ENCODE results near the gene TIGD7.

Gene TIGD7

GRCh38 chr16:3254309-3254708 lies 50.9 kb downstream of the TIGD7 start:
- Mint-ChIP-seq H3K27ac (no peak overlapping the region), H3K36me3 (ENCODE audit: low read depth) (no peaks in the 10 kb centered on the region), H3K27me3 (ENCODE audit: low read depth) (peaks cover 18% of the 10 kb centered on the region), H3K9me3 (peaks cover 2% of the 10 kb centered on the region), H3K4me1 (no peaks in the 10 kb centered on the region), H3K4me3 (no peak overlapping the region)
- TF ChIP-seq CTCF (IDR thresholded peaks at IDR 0.05; ENCODE audit: unreplicated experiment in 3 of 3), result no peak

- no peaks in the 10 kb centered on the region for H3K36me3 Mint-ChIP-seq (ENCODE audit: low read depth)
Observed at GRCh38 chr16:3252967-3253366, 52.3 kb downstream of the TIGD7 start.

GRCh38 chr16:3249451-3249850 lies 55.8 kb downstream of the TIGD7 start:
- no peaks in the 10 kb centered on the region for H3K4me1 Mint-ChIP-seq
- H3K36me3 Mint-ChIP-seq (ENCODE audit: low read depth), result no peaks in the 10 kb centered on the region
- no peak overlapping the region for H3K27ac Mint-ChIP-seq
- TF ChIP-seq CTCF (IDR thresholded peaks at IDR 0.05; ENCODE audit: unreplicated experiment in 3 of 3), result no peak
- no peak overlapping the region for H3K4me3 Mint-ChIP-seq
- peaks cover 2% of the 10 kb centered on the region for H3K9me3 Mint-ChIP-seq
- H3K27me3 Mint-ChIP-seq (ENCODE audit: low read depth), result peaks cover 22% of the 10 kb centered on the region

More at GRCh38 chr16:3252967-3253366, 52.3 kb downstream of the TIGD7 start:
- Mint-ChIP-seq H3K27ac (no peak overlapping the region), H3K4me1 (no peaks in the 10 kb centered on the region), H3K9me3 (peaks cover 2% of the 10 kb centered on the region), H3K4me3 (no peak overlapping the region), H3K27me3 (ENCODE audit: low read depth) (peaks cover 10% of the 10 kb centered on the region)
- TF ChIP-seq CTCF (IDR thresholded peaks at IDR 0.05; ENCODE audit: unreplicated experiment in 3 of 3), result no peak

DNA sequence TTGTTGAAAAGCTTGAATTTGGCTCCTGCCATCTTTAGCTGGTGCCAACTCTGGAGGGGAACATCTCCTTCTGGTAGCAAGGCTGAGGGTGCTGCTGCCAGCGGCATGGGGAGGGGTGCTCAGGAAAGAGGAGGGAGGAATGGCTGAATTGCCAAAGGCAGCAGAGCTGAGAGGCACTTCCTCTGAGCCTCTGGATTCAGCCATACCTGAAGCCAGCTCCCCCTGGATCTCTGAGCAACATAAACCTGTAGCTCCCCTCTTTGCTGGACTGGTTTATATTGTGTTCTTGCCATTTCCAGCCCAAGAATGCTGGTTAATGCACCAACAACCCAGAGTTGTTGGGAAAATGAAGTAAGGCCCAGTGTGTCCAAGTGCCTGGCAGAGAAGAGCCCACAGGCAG lies 56.2 kb downstream of the TIGD7 start:
- TF ChIP-seq CTCF (IDR thresholded peaks at IDR 0.05; ENCODE audit: unreplicated experiment in 3 of 3), result no peak
- no peaks in the 10 kb centered on the region for H3K4me1 Mint-ChIP-seq
- no peak overlapping the region for H3K4me3 Mint-ChIP-seq
- no peak overlapping the region for H3K27ac Mint-ChIP-seq
- H3K9me3 Mint-ChIP-seq, result peaks cover 2% of the 10 kb centered on the region
- H3K36me3 Mint-ChIP-seq (ENCODE audit: low read depth), result no peaks in the 10 kb centered on the region
- H3K27me3 Mint-ChIP-seq (ENCODE audit: low read depth), result peaks cover 25% of the 10 kb centered on the region
